ENCODE data around the gene MTFR1L. TPM values are rescaled to one million over a fixed set of nuclear protein-coding genes. Genes with fewer than 3 reads are reported as not detected.
A peak's percentile ranks its signal among the peaks of the same experiment; 100 is the strongest.

The MTFR1L gene
- total RNA-seq, 2 donors from 2014 or later = 36.3 to 48.6 TPM

DNA sequence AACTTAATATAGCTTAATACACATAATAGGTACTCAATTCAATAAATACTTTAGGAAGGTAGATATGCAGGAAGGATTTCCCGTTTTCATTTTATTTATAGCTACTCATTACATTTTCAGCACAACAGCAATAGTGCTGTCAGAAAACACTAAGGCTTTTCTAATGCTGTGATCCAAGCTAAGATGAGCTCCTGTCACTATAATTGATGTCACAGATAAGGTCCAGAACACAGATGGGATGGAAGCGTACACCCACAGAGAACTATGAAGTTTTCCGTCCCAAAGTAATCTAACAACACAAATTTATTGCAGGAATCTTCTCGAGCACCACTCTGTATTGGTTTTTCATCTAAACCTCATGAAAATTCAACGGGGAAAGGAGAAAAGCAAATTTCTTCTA lies 25.9 kb downstream of the MTFR1L start:
- Histone ChIP-seq H3K36me3 (no peaks in the 10 kb centered on the region), H3K4me1 (no peaks in the 10 kb centered on the region), H3K4me3 (no peak overlapping the region), H3K27me3 (no peaks in the 10 kb centered on the region), H3K9me3 (no peaks in the 10 kb centered on the region), H3K9ac (ENCODE audit: low read depth in 2 of 2, low read length in 2 of 2) (no peak overlapping the region), H3K27ac (no peak overlapping the region)
- no peak for DNase-seq
- TF ChIP-seq, protein P1, sequence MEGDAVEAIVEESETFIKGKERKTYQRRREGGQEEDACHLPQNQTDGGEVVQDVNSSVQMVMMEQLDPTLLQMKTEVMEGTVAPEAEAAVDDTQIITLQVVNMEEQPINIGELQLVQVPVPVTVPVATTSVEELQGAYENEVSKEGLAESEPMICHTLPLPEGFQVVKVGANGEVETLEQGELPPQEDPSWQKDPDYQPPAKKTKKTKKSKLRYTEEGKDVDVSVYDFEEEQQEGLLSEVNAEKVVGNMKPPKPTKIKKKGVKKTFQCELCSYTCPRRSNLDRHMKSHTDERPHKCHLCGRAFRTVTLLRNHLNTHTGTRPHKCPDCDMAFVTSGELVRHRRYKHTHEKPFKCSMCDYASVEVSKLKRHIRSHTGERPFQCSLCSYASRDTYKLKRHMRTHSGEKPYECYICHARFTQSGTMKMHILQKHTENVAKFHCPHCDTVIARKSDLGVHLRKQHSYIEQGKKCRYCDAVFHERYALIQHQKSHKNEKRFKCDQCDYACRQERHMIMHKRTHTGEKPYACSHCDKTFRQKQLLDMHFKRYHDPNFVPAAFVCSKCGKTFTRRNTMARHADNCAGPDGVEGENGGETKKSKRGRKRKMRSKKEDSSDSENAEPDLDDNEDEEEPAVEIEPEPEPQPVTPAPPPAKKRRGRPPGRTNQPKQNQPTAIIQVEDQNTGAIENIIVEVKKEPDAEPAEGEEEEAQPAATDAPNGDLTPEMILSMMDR (IDR thresholded peaks at IDR 0.05) = no peak
- intact Hi-C loops (cut with DNase I) = no loop called here

DNA sequence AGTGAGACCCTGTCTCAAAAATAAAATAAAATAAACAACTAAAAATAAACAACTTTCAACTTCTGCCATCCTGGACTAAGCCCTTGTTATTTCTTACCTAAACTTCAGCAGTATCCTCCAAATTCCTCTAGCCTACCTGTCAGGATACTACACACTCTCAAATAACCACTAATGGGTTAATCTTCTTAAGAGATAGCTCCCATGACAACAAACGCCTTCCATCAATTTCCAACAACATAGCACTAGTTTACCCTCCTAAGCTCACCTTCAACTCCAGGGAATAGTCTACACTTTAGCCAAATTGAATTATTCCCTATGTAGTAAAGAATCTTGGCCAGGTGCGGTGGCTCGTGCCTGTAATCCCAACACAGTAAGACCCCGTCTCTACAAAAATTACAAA lies 28.2 kb downstream of the MTFR1L start:
- Histone ChIP-seq H3K36me3 (no peaks in the 10 kb centered on the region), H3K27ac (no peak overlapping the region), H3K9ac (ENCODE audit: low read depth in 2 of 2, low read length in 2 of 2) (no peak overlapping the region), H3K27me3 (no peaks in the 10 kb centered on the region), H3K4me3 (no peak overlapping the region), H3K9me3 (no peaks in the 10 kb centered on the region), H3K4me1 (no peaks in the 10 kb centered on the region)
- DNase-seq = no peak
- intact Hi-C loops (cut with DNase I) = no loop called here
- TF ChIP-seq, protein P1 (IDR thresholded peaks at IDR 0.05) = no peak

DNA sequence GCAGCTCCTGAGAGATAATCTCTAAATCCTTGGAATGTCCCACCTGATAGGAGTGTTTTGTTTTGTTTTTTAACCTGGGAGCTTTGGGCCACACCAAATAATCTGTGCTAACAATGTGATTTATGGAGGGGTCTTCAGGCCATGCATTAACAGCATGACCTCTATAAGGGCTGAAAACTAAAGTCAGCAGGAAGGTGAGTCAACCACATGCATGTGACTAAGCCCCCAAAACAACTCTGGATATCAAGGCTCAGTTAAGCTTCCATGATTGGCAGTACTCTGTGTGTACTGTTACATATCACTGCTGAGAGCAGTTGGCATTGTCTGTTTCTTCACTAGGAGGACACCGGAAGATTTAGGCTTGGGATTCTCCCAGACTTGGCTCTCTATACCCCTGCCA lies 28.8 kb downstream of the MTFR1L start:
- Histone ChIP-seq H3K27ac (no peak overlapping the region), H3K9ac (ENCODE audit: low read depth in 2 of 2, low read length in 2 of 2) (no peak overlapping the region), H3K9me3 (no peaks in the 10 kb centered on the region), H3K27me3 (no peaks in the 10 kb centered on the region), H3K4me3 (no peak overlapping the region), H3K4me1 (no peaks in the 10 kb centered on the region), H3K36me3 (no peaks in the 10 kb centered on the region)
- no peak for DNase-seq
- TF ChIP-seq, protein P1 (IDR thresholded peaks at IDR 0.05) = no peak
- intact Hi-C loops (cut with DNase I) = no loop called here

DNA sequence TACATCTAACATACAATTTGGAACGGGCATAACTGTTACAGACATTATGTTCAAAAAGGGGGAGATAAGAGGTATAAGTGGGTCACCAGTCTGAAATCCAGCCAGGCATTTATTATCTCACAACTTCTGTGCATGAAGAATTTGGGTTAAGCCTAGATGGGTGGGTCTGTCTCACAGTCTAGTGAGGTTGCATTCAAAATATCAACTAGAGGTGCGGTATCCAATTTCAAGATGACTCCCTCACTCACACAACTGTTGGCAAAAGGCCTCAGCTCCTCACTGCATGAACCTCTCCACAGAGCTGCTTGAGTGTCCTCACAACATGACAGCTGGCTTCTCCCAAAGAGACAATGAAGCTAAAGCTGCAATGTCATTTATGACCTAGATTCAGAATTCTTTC lies 34.8 kb downstream of the MTFR1L start:
- Histone ChIP-seq H3K4me3 (no peak overlapping the region), H3K9ac (ENCODE audit: low read depth in 2 of 2, low read length in 2 of 2) (no peak overlapping the region), H3K27me3 (no peaks in the 10 kb centered on the region), H3K27ac (no peak overlapping the region), H3K4me1 (peaks cover 9% of the 10 kb centered on the region), H3K36me3 (no peaks in the 10 kb centered on the region), H3K9me3 (no peaks in the 10 kb centered on the region)
- TF ChIP-seq, protein P1 (IDR thresholded peaks at IDR 0.05) = no peak
- no peak for DNase-seq
- intact Hi-C loops (cut with DNase I) = no loop called here

DNA sequence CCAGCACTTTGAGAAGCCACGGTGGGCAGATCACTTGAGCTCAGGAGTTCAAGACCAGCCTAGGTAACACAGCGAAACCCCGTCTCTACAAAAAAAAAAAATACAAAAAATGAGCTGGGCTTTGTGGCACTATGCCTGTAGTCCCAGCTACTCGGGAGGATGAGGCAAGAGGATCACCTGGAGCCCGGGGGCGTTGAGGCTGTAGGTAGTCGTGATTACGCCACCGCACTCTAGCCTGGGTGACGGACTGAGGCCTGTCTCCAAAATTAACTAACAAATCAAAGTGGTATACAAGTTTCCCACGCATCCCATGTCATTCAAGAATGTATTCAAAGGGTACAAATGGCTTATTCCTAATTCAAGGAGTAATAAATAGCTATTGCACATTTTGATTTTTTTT lies 37.1 kb downstream of the MTFR1L start:
- DNase-seq = no peak
- intact Hi-C loops (cut with DNase I) = no loop called here
- no peak overlapping the region for H3K9ac ChIP-seq (ENCODE audit: low read depth in 2 of 2, low read length in 2 of 2)
- no peaks in the 10 kb centered on the region for H3K27me3 ChIP-seq
- no peak overlapping the region for H3K4me3 ChIP-seq
- TF ChIP-seq, protein P1 (IDR thresholded peaks at IDR 0.05) = no peak
- peaks cover 9% of the 10 kb centered on the region for H3K4me1 ChIP-seq
- no peak overlapping the region for H3K27ac ChIP-seq
- H3K9me3 ChIP-seq = no peaks in the 10 kb centered on the region
- no peaks in the 10 kb centered on the region for H3K36me3 ChIP-seq

DNA sequence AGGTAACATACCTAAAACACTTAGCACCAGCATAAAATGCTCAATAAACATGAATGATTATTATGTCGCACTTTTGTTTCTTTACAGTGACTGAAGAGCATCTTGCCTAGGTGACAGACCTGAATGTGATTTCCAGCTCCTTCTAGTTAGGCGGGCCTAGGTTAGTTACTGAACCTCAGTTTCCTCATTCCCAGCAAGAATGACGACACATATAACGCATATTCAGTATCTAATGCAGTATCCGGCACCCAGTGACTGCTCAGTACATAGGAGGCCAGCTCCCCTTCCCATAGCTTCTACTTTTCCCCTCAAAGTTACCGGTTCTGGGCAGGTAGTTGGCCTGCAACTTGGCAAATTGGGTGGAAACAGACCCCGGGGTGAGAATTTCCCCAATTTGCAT lies 38.7 kb downstream of the MTFR1L start:
- H3K9ac ChIP-seq (ENCODE audit: low read depth in 2 of 2, low read length in 2 of 2) = peak overlapping the region in 1 of 2 donors; percentile 86
- intact Hi-C loops (cut with DNase I) = no loop called here
- DNase-seq = no peak
- H3K9me3 ChIP-seq = no peaks in the 10 kb centered on the region
- H3K4me3 ChIP-seq = peak overlapping the region; percentile 46
- peaks cover 9% of the 10 kb centered on the region for H3K4me1 ChIP-seq
- no peaks in the 10 kb centered on the region for H3K36me3 ChIP-seq
- no peak overlapping the region for H3K27ac ChIP-seq
- TF ChIP-seq, protein P1 (IDR thresholded peaks at IDR 0.05) = no peak
- H3K27me3 ChIP-seq = no peaks in the 10 kb centered on the region

Measured in colonic mucosa (tissue), 4 donors.